GM12878 (cell line): ENCODE results near the gene CLECL1.
"Not testable (repeated sequence)": the region's sequence is repeated elsewhere in the genome, so short reads cannot be mapped to it uniquely, and the experiment has no call there.

ENCODE experiments used
- GABPA ChIP-seq: IDR thresholded peaks from 2 replicates; pipeline ENCODE4 v1.6.1; 2014; ENCODE audit warnings: antibody characterized with exemption, low read depth, mild to moderate bottlenecking, inconsistent platforms
- MTA3 ChIP-seq: IDR thresholded peaks from 2 replicates; pipeline ENCODE4 v1.6.1; 2012; ENCODE audit warnings: low read length, inconsistent platforms, borderline replicate concordance
- POLR2A ChIP-seq: IDR thresholded peaks from 2 replicates; pipeline ENCODE4 v1.6.1; 2011; ENCODE audit warnings: low read depth, mild to moderate bottlenecking, low read length
- RUNX3 ChIP-seq: IDR thresholded peaks from 2 replicates; pipeline ENCODE4 v1.6.1; 2012; ENCODE audit warnings: low read length, inconsistent platforms
- SUZ12 ChIP-seq: fragments of 200-600 bp; sonication (generic); IDR thresholded peaks from one replicate; pipeline ENCODE4 v1.6.1; 2018; ENCODE audit warnings: antibody characterized with exemption, mild to moderate bottlenecking; ENCODE audit not compliant: unreplicated experiment
- TF ChIP-seq, protein P1 (sequence below), 3 experiments: IDR thresholded peaks in 2 of 3; conservative IDR thresholded peaks in 1 of 3; 2 replicates each; pipeline ENCODE4 v1.5.1; 2011; ENCODE audit warnings: low read depth in 3 of 3, low read length in 3 of 3, mild to moderate bottlenecking in 3 of 3, control low read depth in 2 of 3, moderate library complexity in 2 of 3, inconsistent platforms in 1 of 3, mixed read lengths in 1 of 3; ENCODE audit not compliant: control insufficient read depth in 2 of 3, insufficient read depth in 1 of 3; ENCODE audit errors: extremely low read depth in 1 of 3
- TF ChIP-seq, protein P2 (sequence below): IDR thresholded peaks from 2 replicates; pipeline ENCODE4 v1.6.1; 2012; ENCODE audit warnings: low read length, inconsistent platforms
- TF ChIP-seq, protein P3 (sequence below): fragments of 450-650 bp; formaldehyde crosslinking; IDR thresholded peaks from 2 replicates; pipeline ENCODE4 v1.5.0; 2022; ENCODE audit warnings: mild to moderate bottlenecking, missing genetic modification characterization

DNA sequence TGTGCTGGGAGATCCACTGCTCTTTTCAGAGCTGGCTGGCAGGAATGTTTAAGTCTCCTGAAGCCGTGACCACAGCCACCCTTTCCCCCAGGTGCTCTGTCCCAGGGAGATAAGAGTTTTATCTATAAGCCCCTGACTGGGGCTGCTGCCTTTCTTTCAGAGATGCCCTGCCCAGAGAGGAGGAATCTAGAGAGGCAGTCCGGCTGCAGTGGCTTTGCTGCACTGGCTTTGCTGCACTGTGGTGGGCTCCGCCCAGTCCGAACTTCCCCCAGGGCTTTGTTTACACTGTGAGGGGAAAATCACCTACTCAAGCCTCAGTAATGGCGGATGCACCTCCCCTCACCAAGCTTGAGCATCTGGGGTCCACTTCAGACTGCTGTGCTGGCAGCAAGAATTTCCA lies 47.5 kb downstream of the CLECL1 start:
- TF ChIP-seq, protein P1, sequence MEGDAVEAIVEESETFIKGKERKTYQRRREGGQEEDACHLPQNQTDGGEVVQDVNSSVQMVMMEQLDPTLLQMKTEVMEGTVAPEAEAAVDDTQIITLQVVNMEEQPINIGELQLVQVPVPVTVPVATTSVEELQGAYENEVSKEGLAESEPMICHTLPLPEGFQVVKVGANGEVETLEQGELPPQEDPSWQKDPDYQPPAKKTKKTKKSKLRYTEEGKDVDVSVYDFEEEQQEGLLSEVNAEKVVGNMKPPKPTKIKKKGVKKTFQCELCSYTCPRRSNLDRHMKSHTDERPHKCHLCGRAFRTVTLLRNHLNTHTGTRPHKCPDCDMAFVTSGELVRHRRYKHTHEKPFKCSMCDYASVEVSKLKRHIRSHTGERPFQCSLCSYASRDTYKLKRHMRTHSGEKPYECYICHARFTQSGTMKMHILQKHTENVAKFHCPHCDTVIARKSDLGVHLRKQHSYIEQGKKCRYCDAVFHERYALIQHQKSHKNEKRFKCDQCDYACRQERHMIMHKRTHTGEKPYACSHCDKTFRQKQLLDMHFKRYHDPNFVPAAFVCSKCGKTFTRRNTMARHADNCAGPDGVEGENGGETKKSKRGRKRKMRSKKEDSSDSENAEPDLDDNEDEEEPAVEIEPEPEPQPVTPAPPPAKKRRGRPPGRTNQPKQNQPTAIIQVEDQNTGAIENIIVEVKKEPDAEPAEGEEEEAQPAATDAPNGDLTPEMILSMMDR (IDR thresholded peaks at IDR 0.05 in 2 of 3, conservative IDR thresholded peaks at IDR 0.05 in 1 of 3; ENCODE audit: control insufficient read depth in 2 of 3, extremely low read depth in 1 of 3, insufficient read depth in 1 of 3, low read depth in 3 of 3, low read length in 3 of 3) = not testable (repeated sequence)
- TF ChIP-seq, protein P2, sequence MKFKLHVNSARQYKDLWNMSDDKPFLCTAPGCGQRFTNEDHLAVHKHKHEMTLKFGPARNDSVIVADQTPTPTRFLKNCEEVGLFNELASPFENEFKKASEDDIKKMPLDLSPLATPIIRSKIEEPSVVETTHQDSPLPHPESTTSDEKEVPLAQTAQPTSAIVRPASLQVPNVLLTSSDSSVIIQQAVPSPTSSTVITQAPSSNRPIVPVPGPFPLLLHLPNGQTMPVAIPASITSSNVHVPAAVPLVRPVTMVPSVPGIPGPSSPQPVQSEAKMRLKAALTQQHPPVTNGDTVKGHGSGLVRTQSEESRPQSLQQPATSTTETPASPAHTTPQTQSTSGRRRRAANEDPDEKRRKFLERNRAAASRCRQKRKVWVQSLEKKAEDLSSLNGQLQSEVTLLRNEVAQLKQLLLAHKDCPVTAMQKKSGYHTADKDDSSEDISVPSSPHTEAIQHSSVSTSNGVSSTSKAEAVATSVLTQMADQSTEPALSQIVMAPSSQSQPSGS = not testable (repeated sequence)
- TF ChIP-seq POLR2A, RUNX3, MTA3, GABPA, SUZ12: not testable (repeated sequence)
- TF ChIP-seq, protein P3, sequence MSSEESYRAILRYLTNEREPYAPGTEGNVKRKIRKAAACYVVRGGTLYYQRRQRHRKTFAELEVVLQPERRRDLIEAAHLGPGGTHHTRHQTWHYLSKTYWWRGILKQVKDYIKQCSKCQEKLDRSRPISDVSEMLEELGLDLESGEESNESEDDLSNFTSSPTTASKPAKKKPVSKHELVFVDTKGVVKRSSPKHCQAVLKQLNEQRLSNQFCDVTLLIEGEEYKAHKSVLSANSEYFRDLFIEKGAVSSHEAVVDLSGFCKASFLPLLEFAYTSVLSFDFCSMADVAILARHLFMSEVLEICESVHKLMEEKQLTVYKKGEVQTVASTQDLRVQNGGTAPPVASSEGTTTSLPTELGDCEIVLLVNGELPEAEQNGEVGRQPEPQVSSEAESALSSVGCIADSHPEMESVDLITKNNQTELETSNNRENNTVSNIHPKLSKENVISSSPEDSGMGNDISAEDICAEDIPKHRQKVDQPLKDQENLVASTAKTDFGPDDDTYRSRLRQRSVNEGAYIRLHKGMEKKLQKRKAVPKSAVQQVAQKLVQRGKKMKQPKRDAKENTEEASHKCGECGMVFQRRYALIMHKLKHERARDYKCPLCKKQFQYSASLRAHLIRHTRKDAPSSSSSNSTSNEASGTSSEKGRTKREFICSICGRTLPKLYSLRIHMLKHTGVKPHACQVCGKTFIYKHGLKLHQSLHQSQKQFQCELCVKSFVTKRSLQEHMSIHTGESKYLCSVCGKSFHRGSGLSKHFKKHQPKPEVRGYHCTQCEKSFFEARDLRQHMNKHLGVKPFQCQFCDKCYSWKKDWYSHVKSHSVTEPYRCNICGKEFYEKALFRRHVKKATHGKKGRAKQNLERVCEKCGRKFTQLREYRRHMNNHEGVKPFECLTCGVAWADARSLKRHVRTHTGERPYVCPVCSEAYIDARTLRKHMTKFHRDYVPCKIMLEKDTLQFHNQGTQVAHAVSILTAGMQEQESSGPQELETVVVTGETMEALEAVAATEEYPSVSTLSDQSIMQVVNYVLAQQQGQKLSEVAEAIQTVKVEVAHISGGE (CRISPR knock-in tag) = not testable (repeated sequence)
